Stimulated activated naive CD4-positive, alpha-beta T cell (primary cell): ENCODE measurements around the gene EXOC3.

Source experiments
- DNase-seq, 6 experiments: peaks; one replicate each; lab custom pipeline; 2025; lab: John Stamatoyannopoulos, UW

EXOC3 gene

DNA sequence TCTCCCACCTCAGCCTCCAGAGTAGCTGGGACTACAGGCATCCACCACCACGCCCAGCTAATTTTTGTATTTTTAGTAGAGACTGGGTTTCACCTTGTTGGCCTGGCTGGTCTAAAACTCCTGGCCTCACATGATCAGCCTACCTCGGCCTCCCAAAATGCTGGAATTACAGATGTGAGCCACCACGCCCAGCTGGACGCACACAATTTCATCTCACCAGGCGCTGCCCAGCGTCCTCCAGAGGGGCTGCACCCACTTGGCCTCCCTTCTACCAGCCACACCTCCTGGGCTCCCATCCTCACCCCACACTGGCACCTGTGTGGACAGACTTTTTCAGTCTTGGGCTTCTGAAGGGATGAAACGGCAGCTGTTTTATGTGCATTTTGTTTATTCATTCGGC lies 3.8 kb upstream of the EXOC3 start:
- DNase-seq = no peak

DNA sequence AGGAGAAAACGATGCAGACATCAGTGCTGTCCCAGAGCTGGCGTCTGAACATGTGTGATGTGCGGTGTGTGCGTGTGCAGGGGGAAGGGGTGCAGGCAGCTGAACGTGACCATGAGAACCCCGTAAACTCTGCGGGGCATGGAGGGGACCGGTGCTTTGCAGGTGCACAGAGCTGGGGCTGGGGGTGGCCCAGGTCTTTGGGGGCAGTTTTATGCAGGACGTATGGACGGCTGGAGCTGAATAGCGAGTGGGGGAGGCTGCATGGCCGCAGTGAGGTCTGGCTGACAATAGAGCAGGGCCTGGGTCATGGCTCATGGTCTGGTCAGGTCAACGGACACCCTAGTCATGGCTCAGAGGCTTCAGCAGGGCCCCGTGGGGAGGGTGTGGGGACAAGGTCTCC lies 3.3 kb upstream of the EXOC3 start:
- no peak for DNase-seq

DNA sequence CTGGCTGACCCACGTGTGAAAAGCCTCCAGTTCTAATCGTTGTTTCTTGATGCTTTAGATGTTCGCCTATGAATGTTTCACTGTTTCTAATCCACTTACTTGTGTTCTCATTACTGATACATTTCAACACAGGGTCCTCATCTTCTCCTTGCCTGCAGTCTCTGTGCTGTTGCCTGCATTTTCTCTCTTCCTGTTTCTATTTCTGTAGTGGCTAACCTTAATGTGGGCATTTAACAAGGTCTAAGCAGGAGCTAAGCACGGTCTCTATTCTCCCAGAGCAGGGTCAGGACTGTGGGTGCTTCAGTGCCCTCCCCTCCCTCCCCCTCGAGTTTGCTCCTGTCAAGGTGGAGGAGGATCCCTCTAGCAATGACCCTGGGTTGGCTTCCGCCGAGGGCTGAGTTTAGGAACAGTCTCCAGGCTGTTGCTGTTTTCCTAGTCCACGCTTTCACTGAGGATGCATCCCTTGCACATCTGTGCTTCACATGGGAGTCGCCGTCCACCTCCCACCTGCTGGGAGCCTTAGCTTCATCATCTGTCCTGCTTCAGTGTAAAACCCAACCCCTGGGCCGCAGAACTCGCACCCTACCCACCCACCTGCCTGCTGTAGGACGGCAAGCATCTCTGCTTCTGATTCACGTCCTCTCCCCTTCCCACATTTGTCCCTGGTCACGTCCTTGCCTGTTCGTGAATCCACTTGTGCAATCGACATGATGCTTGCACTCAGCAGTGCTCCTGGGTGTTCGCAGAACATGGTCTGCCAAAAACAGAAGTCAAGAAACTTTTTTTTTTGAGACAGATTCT lies 2.4 kb upstream of the EXOC3 start:
- no peak for DNase-seq

DNA sequence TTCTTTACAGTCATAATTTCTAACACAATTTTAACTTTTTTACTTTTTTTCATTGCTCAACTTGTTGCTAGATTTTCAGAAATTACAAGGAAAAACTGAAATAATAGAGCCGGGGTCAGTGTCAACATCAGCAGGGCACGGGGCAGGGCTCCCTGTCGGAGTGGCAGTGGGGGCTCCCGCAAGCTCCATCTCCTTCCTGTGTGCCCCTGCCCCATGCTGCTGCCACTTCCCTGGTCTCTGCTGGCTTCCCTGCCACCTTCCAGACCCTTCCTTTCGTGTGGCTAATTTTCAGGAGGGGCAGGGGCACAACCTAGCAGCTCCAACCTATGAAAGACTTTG lies 1.0 kb upstream of the EXOC3 start:
- no peak for DNase-seq

DNA sequence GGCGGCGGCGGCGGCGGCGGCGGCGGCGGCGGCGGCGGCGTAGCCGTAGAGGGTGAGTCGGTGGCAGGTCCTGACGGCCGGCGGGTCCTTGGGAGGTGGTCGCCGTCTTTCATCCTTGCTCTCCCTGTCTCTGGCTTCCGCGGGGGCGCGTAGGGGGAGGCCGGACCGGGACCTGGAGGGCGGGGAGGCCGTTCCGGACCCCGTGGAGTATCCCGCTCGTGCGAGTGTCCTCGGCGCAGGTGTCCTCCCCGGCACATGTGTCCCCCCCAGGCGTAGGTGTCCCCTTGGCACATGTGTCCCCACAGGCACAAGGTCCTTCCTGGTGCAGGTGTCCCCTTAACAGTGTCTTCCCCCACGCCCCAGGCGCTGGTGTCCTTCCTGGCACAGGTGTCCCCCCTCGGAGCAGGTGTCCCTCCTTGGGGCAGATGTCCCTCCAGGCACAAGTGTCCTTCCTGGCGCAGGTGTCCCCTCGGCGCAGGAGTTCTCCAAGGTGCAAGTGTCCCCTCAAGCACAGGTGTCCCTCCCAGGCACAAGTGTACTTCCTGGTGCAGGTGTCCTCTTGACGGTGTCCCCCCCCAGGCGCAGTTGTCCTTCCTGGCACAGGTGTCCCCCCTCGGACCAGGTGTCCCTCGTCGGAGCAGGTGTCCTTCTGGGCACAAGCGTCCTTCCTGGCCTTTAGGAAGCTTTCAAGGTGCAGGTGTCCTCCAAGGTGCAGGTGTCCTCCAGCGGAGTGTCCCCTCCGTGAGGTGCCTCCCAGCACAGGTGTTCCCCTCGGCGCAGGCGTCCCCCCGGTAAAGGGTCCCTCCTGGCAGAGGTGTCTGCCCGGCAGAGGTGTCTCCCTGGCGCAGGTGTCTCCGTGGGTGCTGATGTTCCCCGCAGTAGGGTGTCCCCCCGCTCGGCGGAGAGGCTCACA lies 519 bp downstream of the EXOC3 start:
- DNase-seq = peak in 4 of 6 experiments; percentile 37 to 64 (median 53)

DNA sequence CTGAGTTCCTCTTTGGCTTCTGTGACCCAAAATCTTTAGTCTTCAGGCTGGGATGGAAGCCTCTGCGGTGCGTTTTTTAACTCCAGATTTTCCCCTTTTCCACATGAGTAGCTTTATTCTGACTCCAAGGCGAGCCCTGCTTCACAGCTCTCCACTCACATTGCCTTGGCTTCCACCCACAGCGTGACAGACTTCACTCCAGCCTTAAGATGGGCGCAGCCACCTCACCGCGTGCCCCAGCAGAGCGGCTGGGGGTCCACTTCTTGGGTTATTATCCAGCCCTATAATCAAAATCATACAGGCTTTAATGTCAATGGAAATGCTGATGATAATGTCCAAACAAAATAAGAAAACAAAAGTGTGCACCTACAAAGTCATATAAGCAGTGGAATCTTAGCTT lies 1.2 kb downstream of the EXOC3 start:
- DNase-seq = no peak

DNA sequence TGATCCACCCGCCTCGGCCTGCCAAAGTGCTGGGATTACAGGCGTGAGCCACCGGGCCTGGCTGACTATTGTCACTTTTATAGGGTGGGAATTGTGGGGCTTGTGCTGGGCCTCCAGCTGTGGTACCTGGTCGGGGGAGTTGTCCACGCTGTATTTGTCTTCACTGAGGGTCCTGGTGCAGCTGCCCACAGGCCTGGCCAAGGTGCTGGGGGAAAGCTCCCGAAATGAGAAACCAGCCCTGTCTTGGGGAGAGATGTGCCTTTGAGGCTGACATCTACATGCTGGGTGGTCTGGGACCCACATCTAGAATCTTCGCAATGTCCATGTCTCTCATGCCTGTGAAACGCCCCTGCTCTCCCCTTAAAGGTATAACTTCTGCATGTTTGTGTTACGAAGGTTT lies 2.6 kb downstream of the EXOC3 start:
- no peak for DNase-seq

DNA sequence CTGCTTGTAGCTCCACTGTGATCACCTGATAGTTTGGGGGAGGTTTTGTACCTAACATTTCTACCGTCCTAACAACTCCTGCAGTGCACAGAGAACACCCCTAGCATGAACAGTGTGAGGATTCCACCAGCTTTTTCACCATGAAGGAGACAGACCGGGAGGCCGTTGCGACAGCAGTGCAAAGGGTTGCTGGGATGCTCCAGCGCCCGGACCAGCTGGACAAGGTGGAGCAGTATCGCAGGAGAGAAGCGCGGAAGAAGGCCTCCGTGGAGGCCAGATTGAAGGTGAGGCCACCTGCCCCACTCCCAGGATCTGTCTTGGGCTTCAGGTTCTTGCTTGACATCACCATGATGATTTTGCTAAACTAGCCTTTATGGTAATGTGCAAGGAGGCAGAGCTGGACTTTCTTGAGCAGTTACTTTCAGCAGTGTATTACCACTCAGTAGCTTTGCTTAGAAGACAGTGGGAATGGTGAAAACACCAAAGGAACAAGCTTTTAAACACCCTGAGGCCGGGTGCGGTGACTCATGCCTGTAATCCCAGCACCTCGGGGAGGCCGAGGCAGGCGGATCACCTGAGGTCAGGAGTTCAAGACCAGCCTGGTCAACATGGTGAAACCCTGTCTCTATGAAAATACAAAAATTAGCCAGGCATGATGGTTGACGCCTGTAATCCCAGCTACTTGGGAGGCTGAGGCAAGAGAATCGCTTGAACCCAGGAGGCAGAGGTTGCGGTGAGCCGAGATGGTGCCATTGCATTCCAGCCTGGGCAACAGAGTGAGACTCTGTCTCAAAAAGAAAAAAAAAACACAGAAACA lies 3.3 kb downstream of the EXOC3 start:
- no peak for DNase-seq

DNA sequence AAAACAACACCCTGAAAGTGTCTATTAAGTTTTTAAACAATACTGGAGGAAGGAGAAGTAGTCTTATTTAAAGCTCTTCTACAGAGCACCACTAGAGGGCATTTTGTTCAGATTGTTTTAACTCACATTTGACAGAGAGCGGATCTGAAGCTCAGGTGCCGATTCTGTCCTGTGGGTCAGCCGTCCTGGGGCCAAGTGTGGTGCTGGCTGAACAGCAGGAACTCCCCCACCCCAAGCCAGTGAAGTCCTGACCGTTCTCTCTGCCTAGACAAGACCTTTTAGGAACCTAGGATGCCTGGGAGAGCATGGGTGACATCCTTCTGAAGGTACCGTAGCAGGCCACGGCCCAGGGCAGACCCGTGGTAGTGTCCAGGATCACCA lies 3.9 kb downstream of the EXOC3 start:
- DNase-seq = peak in 2 of 6 experiments; percentile 29 to 46

DNA sequence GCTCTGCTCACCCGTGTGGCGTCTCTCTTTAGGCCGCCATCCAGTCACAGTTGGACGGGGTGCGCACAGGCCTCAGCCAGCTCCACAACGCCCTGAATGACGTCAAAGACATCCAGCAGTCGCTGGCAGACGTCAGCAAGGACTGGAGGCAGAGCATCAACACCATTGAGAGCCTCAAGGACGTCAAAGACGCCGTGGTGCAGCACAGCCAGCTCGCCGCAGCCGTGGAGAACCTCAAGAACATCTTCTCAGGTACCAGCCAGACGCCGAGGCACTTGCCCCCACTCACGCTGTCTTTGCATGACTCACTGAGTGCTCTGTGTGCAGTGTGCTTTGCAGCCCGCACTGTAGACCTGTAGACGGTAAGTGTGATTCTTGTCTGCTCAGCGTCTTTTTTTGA lies 4.5 kb downstream of the EXOC3 start:
- DNase-seq = no peak

DNA sequence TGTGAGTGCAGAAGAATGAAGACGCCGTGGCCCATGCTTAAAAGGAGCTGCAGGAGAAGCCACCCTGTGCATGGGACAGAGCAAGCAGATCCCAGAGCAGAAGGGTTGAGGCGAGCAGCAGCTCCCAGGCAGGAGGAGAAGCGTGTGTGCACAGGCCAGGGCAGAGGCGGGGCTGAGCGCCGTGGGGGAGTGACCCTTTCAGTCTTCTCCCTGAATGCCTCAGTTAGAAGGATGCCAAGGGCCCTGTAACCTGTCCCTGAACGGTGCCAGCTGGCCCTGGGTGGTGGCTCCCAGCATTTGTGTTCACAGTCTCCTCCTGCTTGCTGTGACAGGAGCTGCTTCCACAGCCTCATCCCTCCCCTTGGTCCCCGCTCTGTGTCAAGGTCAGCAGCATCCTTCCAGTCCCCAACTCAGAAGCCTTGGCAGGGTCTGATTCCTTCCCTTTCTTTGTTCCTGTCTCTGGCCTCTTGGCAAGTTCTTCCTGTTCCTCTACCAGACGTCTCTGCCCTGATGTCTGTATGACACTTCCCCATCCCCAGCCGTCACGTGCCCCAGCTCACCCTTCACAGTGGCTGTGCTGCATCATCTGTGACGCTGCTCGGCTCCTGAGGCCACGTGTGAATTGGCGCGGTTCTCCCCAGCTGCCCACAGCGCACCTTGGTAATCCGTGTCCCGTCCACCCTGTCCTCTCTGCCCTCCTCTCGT lies 5.2 kb downstream of the EXOC3 start:
- DNase-seq = no peak

DNA sequence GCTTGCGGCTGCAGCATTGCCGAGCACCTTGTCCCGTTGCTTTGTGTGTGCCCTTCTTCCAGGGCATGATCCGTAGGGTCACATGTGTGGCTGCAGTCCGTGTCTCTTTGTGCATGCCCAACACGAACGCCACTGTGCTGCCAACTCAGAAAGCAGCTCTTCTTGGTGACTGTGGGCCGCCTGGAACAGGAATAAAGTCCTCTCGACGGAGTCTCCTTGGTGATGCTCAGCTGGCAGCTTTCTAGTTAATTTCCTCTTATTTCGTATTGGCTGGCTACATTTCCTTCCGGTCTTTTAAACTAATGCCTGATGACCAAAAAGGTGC lies 5.8 kb downstream of the EXOC3 start:
- DNase-seq = no peak

DNA sequence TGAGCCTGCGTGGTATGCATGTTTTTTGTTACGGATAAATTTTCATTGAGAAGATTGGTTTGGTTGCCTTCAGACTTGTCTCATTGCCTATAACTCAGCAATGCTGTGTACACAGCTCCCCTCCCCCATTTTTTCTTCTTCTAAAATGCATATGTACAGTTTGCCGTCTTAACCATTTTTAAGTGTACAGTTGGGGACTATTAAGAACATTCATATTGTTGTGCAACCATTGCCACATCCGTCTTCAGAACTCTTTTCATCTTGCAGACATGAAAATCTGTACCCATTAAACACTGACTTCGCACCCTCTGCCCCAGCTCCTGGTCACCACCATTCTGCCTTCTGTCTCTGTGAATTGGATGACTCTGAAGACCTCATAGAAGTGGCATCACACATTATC lies 6.2 kb downstream of the EXOC3 start:
- DNase-seq = no peak

DNA sequence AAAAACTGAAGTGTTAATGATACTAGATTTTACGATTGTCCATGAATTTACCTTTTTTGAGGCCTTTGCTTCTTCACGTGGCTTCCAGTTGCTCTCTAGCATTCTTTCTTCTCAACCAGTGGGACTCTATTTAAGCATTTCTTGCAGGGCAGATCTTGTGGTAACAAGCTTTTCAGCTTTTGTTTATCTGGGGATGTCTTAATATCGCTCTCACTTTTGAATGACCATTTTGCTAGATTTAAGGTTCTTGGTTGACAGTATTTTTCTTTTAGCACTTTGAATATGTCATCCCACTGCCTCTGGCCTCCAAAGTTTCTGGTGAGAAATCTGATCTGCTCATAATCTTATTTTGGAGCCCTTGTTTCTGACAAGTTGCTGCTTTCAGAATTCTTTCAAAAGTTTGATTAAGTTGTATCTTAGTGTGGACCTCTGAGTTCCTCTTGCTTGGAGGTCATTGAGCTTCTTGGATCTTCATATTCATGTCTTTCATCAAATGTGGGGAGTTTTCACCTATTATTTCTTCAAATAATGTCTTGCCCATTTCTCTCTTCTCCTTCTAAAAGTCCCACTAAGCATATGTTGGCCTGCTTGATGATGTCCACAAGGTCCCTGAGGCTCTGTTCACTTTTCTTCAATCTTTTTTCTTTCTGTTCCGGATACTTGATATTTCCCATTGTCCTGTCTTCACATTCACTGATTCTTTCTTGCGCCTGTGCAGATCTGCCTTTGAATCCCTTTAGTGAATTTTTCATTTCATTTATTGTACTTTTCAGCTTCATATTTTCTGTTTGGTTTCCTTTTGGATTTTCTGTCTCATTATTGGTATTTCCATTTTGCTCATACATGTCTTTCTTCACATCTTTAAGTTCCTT lies 8.8 kb downstream of the EXOC3 start:
- no peak for DNase-seq

DNA sequence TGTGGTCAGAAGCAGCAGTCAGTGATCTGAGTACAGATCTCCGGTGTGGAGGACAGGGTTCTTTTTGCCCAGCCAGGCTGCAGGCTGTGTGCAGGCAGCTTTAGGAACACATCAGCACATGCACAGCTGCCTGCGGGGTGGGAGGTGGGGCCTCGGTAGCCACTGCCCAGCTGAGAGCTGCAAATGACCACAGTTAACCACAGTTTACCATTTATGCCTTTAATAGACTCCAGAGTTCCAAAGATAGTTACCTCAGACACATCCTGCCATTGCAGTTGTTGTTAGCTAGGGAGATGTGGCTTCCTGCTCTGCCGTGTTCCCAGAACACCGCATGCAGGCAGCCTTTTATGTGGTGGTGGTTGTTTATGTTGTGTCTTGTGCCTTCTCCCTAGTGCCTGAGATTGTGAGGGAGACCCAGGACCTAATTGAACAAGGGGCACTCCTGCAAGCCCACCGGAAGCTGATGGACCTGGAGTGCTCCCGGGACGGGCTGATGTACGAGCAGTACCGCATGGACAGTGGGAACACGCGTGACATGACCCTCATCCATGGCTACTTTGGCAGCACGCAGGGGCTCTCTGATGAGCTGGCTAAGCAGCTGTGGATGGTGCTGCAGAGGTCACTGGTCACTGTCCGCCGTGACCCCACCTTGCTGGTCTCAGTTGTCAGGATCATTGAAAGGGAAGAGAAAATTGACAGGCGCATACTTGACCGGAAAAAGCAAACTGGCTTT lies 10.2 kb downstream of the EXOC3 start:
- peak in 1 of 6 experiments; percentile 10 for DNase-seq

DNA sequence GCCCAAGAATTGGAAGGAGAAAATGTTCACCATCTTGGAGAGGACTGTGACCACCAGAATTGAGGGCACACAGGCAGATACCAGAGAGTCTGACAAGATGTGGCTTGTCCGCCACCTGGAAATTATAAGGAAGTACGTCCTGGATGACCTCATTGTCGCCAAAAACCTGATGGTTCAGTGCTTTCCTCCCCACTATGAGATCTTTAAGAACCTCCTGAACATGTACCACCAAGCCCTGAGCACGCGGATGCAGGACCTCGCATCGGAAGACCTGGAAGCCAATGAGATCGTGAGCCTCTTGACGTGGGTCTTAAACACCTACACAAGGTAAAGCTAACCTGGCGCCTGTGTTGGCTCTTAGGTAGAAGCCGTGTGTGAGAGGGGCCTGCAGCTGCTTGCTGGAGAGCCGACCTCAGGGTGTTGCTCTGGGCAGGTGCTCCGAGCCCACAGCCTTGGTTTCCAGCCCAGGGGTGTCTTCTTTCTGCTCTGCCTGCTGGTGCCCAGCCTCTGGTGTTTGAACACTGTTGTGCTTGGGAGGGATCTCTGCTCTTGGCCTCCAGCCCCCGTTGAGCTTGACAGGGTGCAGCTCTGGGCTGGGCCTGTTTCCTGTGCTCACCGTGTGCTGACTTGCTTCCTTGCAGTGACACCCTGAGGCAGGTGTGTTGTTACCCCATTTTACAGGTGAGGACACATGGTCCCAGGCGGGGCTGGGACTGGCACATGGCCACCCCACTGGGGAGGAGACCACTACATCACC lies 10.9 kb downstream of the EXOC3 start:
- no peak for DNase-seq

DNA sequence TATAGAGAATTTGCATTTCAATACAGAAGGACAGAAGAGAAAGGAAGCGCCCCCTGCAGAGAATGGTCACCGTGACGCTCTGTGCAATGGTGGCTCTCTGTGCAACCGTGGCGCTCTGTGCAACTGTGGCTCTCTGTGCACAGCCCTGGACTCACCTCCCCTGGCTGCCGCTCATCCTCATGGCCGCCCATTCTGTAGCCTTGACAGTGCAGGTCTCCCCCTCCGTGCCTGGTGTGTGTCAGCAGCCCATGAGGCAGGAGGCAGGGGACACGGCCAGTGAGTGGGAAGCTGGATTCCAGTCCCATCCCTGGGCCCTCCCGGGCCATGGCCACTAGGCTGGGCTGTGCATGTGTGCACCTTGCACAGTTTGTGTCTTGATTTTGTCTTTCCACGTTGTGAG lies 12.0 kb downstream of the EXOC3 start:
- no peak for DNase-seq

DNA sequence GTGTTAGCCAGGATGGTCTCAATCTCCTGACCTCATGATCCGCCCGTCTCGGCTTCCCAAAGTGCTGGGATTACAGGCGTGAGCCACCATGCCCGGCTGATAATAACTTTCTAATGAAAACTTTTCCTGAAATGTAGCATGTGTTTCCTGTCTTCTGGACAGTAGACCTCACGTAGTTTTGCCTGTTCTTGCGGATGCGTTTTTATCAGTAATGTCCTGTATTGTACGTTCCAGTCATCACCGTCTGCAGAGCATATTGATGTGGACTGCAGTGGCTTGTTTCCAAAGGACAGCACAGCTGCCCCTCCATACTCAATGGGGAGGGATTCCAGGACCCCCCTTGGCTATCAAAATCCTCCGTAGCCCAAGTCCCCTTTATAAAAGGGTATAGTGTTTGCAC lies 12.8 kb downstream of the EXOC3 start:
- DNase-seq = no peak

DNA sequence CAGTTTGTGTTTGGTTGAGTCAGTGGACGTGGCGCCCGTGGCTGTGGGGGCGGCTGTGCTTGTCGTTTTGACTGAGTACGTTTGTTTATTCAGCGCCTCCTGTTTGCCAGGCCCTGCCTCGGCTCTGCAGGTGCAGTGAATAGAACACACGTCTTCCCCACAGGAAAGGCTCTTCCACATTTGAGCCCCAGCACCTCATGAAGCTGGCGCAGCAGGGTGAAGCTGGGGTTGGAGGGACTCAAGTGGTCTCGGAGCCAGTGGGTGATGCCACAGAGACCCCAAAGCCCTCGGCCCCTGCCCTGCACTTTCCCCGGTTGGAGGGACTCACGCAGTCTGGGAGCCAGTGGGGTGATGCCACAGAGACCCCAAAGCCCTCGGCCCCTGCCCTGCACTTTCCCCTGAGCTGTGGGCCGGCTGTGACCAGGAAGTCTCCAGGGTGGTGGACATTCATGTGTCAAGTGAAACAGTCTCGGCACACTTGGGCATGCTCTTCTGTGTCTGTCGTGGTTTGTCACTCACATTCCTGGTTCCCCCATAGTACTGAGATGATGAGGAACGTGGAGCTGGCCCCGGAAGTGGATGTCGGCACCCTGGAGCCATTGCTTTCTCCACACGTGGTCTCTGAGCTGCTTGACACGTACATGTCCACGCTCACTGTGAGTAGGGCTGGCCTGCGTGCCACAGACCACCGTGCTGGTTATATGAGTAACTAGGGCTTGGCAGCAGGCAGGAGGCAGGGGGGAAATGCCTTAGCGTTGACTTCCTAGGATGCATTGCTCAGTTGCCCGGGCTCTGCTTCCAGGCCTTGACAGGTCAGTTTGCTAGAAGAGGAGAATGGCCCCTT lies 13.6 kb downstream of the EXOC3 start:
- no peak for DNase-seq
